HL-60 (cell line): ENCODE data around the gene CDHR4.
"Not testable (repeated sequence)": the region's sequence is repeated elsewhere in the genome, so short reads cannot be mapped to it uniquely, and the experiment has no call there.

Experiments used
- DNase-seq, 2 experiments: peaks; one replicate each; pipeline ENCODE4 v3.0.0-alpha.2; 2010 to 2020; ENCODE audit warnings: low read depth in 1 of 2, low spot score in 1 of 2
- H3K27ac ChIP-seq: fragments of 250-450 bp; sonication (Bioruptor Pico); replicated peaks from 2 replicates; pipeline ENCODE4 v1.5.1; 2020; ENCODE audit warnings: mild to moderate bottlenecking, moderate library complexity
- H3K27me3 ChIP-seq: fragments of 250-450 bp; sonication (Bioruptor Pico); 2 replicates; pipeline ENCODE4 v1.5.1; 2021; ENCODE audit warnings: mild to moderate bottlenecking, moderate library complexity; ENCODE audit not compliant: insufficient read depth, poor library complexity, severe bottlenecking
- H3K4me3 ChIP-seq: replicated peaks from 2 replicates; pipeline ENCODE4 v1.5.1; 2011; ENCODE audit warnings: mild to moderate bottlenecking, control low read depth, low read length; ENCODE audit not compliant: insufficient read depth
- CTCF ChIP-seq: IDR thresholded peaks from one replicate; pipeline ENCODE4 v1.5.1; 2011; ENCODE audit warnings: low read length, control low read depth, inconsistent platforms; ENCODE audit not compliant: insufficient read depth
- GABPA ChIP-seq: IDR thresholded peaks from 2 replicates; pipeline ENCODE4 v1.6.1; 2012; ENCODE audit warnings: low read depth
- POLR2AphosphoS5 ChIP-seq: IDR thresholded peaks from 2 replicates; pipeline ENCODE4 v1.6.1; 2012; ENCODE audit warnings: low read depth
- REST ChIP-seq: IDR thresholded peaks from 2 replicates; pipeline ENCODE4 v1.6.1; 2012; ENCODE audit warnings: low read depth; ENCODE audit not compliant: insufficient replicate concordance
- SPI1 ChIP-seq: IDR thresholded peaks from 2 replicates; pipeline ENCODE4 v1.6.1; 2012; ENCODE audit warnings: low read depth, mild to moderate bottlenecking, borderline replicate concordance

The CDHR4 gene

GRCh38 chr3:49781415-49782199 lies 18.1 kb downstream of the CDHR4 start:
- Histone ChIP-seq H3K4me3 (no peak overlapping the region), H3K27me3 (no peaks in the 10 kb centered on the region), H3K27ac (no peak overlapping the region)
- TF ChIP-seq SPI1 = no peak
- TF ChIP-seq GABPA = no peak
- TF ChIP-seq REST = no peak
- no peak for TF ChIP-seq POLR2AphosphoS5
- DNase-seq = no peak

GRCh38 chr3:49780975-49781365 lies 18.7 kb downstream of the CDHR4 start:
- H3K27ac ChIP-seq, H3K27me3 ChIP-seq, DNase-seq, H3K4me3 ChIP-seq: not testable (repeated sequence)

GRCh38 chr3:49780080-49780974 lies 19.3 kb downstream of the CDHR4 start:
- TF ChIP-seq GABPA = no peak
- TF ChIP-seq POLR2AphosphoS5 = no peak
- no peak for TF ChIP-seq CTCF
- no peak for TF ChIP-seq REST
- TF ChIP-seq SPI1 = no peak
- Histone ChIP-seq H3K27ac (no peak overlapping the region), H3K4me3 (no peak overlapping the region), H3K27me3 (no peaks in the 10 kb centered on the region)
- DNase-seq = no peak

GRCh38 chr3:49779358-49780079 lies 20.2 kb downstream of the CDHR4 start:
- H3K27ac ChIP-seq = no peak overlapping the region
- H3K4me3 ChIP-seq = no peak overlapping the region
- H3K27me3 ChIP-seq = no peaks in the 10 kb centered on the region
- DNase-seq = no peak
- TF ChIP-seq REST = no peak
- TF ChIP-seq SPI1 = no peak
- TF ChIP-seq POLR2AphosphoS5 = no peak
- TF ChIP-seq GABPA = no peak
- no peak for TF ChIP-seq CTCF

- H3K4me3 ChIP-seq, H3K27me3 ChIP-seq, H3K27ac ChIP-seq, DNase-seq: not testable (repeated sequence)
These were observed 23.6 kb downstream of the CDHR4 start for GRCh38 chr3:49776101-49776500.
